Measurements from ENCODE around the gene PLEKHM2.
A peak's percentile ranks its signal among the peaks of the same experiment; 100 is the strongest.

The PLEKHM2 gene

GRCh38 chr1:15739745-15740144 is 55.6 kb downstream of the PLEKHM2 start:
- DNase-seq (ENCODE audit: low read depth in 1 of 2, low spot score in 1 of 2) = no peak
- Histone ChIP-seq H3K4me3 (replicated peaks; ENCODE audit: insufficient read depth, low read length) (no peak overlapping the region), H3K27me3 (ENCODE audit: insufficient read depth, poor library complexity, severe bottlenecking) (no peaks in the 10 kb centered on the region), H3K27ac (replicated peaks) (no peak overlapping the region)
- no peak for TF ChIP-seq CTCF (IDR thresholded peaks at IDR 0.05; ENCODE audit: insufficient read depth, low read length)
- TF ChIP-seq REST (IDR thresholded peaks at IDR 0.05; ENCODE audit: insufficient replicate concordance, low read depth) = no peak
- TF ChIP-seq SPI1 (IDR thresholded peaks at IDR 0.05; ENCODE audit: borderline replicate concordance, low read depth) = no peak
- TF ChIP-seq GABPA (IDR thresholded peaks at IDR 0.05; ENCODE audit: low read depth) = no peak
- TF ChIP-seq POLR2AphosphoS5 (IDR thresholded peaks at IDR 0.05; ENCODE audit: low read depth) = no peak

GRCh38 chr1:15740924-15741850 is 57.1 kb downstream of the PLEKHM2 start:
- peak; percentile 38 to 67 for DNase-seq (ENCODE audit: low read depth in 1 of 2, low spot score in 1 of 2)
- TF ChIP-seq REST (IDR thresholded peaks at IDR 0.05; ENCODE audit: insufficient replicate concordance, low read depth) (no peak), CTCF (IDR thresholded peaks at IDR 0.05; ENCODE audit: insufficient read depth, low read length) (peak; percentile 63), GABPA (IDR thresholded peaks at IDR 0.05; ENCODE audit: low read depth) (no peak)
- H3K4me3 ChIP-seq (replicated peaks; ENCODE audit: insufficient read depth, low read length) = no peak overlapping the region
- H3K27me3 ChIP-seq (ENCODE audit: insufficient read depth, poor library complexity, severe bottlenecking) = no peaks in the 10 kb centered on the region
- H3K27ac ChIP-seq (replicated peaks) = no peak overlapping the region

DNA sequence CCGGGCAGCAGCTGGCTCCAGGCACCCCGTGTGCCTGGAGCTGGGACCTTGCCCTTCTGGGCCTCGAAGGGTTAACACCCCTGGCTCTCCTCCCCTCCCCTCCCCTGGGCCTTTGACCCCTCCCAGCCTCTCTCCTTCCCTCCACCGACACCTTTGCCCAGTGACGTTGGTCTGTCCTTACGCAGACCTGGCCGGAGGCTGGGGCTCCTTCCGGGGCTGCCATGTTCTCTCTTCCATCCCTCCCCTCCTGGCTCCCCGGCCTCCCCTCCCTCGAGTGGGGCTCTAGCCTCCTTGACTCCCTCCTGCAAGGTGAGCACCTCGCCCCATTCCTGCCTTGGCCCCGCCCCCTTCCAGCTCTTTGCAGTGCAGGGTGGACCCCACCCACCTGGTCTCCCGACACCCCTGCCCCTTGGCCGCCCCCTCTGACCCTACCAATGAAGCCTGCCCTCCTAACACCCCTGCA is 58.2 kb downstream of the PLEKHM2 start, which contains the start of gene TMEM82:
Gene TMEM82, plus strand, starts transcription at position 161 of the 463 bp plus-strand sequence. Its CDS starts 61 bp downstream, at position 222.
- Histone ChIP-seq H3K27ac (replicated peaks) (no peak within 1 kb of the TSS), H3K27me3 (ENCODE audit: insufficient read depth, poor library complexity, severe bottlenecking) (no peaks in the 10 kb centered on the region), H3K4me3 (replicated peaks; ENCODE audit: insufficient read depth, low read length) (no peak within 1 kb of the TSS)
- TF ChIP-seq POLR2AphosphoS5 (IDR thresholded peaks at IDR 0.05; ENCODE audit: low read depth) (no peak), GABPA (IDR thresholded peaks at IDR 0.05; ENCODE audit: low read depth) (no peak), REST (IDR thresholded peaks at IDR 0.05; ENCODE audit: insufficient replicate concordance, low read depth) (no peak), CTCF (IDR thresholded peaks at IDR 0.05; ENCODE audit: insufficient read depth, low read length) (no peak), SPI1 (IDR thresholded peaks at IDR 0.05; ENCODE audit: borderline replicate concordance, low read depth) (no peak)
- DNase-seq (ENCODE audit: low read depth in 1 of 2, low spot score in 1 of 2) = no peak

Data from HL-60 (cell line).